Measurements from ENCODE around the gene MRPL41.

The MRPL41 gene

DNA sequence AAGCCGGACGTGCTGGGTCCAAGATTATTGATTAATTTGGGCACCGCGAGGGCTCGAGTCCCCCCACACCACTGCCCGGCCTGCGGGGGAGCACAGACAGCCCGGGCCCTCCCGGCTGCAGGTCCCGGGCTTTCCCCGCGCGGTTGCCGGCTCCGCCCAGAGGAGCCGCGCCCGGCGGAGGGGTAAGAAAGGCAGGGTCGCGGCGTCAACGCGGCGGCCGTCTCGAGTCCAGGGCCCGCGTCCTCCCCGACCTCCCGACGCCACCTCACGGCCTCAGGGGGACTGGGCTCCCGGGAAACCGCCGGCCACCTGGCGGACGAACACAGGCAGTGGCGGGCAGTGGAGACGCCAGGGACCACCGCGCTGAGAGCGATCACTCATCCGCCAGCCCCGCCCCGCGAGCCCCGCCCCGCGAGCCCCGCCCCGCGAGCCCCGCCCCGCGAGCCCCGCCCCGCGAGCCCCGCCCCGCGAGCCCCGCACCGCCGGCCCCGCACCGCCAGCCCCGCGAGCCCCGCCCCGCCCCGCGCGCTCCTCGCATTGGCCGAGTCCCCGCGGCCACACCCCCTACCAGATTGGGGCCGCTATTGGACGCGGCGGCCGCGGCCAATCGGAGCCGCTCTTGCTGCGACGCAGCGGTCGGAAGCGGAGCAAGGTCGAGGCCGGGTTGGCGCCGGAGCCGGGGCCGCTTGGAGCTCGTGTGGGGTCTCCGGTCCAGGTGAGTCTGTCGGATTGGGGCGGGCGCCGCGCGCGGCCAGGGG, at the start of gene MRPL41:
Gene MRPL41 (plus strand): TSS at position 616 of the 758 bp plus-strand sequence. CDS start 203 bp downstream, outside the sequence.
- TF ChIP-seq, protein P1, sequence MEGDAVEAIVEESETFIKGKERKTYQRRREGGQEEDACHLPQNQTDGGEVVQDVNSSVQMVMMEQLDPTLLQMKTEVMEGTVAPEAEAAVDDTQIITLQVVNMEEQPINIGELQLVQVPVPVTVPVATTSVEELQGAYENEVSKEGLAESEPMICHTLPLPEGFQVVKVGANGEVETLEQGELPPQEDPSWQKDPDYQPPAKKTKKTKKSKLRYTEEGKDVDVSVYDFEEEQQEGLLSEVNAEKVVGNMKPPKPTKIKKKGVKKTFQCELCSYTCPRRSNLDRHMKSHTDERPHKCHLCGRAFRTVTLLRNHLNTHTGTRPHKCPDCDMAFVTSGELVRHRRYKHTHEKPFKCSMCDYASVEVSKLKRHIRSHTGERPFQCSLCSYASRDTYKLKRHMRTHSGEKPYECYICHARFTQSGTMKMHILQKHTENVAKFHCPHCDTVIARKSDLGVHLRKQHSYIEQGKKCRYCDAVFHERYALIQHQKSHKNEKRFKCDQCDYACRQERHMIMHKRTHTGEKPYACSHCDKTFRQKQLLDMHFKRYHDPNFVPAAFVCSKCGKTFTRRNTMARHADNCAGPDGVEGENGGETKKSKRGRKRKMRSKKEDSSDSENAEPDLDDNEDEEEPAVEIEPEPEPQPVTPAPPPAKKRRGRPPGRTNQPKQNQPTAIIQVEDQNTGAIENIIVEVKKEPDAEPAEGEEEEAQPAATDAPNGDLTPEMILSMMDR (IDR thresholded peaks at IDR 0.05; ENCODE audit: low read depth, low read length, missing control alignments), result peak; percentile 46
- peak within 1 kb of the TSS; percentile 79 for H3K4me3 ChIP-seq (ENCODE audit: low read depth, low read length)
- in situ Hi-C loops (cut with HindIII; ENCODE audit: low sequenced_read_pairs), result no loop called here
- peak; percentile 53 for DNase-seq (ENCODE audit: low read depth)

DNA sequence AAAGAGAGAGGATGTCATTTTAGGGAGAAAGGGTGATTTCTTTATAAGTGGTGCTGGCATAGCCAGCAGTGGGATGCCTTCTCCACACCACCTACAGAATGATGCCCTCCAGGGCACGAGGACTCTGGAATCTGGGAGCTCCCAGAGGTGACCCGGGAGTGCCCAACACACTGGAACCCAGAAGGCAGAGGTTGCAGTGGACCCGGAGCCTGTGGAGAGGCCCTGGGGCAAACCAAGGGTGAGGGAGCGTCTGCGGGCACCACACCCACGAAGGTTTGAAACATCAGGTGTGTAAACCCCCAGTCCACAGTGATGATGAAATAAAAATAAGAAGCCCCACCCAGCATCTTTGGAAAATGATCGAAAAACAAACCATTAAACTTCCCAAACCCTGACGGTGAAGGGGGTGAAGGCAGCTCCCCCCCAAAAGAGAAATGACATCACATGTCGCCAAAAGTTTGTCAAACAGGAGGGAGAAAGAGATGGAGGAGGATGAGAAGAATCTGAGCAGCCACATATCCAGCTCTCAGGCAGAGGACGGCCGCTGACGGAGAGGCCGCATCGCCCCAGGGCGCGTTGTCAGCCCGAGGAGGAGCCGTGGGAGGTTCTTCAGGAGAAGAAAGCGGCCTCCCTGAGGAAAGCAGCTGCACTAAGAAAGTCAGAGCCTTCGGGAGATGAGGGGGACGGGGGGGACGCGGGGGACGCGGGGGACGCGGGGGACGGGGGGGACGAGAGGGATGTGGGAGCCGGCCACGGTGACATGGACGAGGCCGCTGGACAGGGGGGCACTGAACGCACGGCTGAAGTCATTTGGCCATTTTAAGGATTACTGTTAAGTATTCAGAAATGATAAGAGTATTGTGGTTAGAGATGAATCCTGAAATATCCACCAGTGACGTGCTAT, 49.4 kb upstream of the MRPL41 start:
- H3K4me3 ChIP-seq (ENCODE audit: low read depth, low read length), result no peak overlapping the region
- TF ChIP-seq, protein P1 (IDR thresholded peaks at IDR 0.05; ENCODE audit: low read depth, low read length, missing control alignments), result no peak
- in situ Hi-C loops (cut with HindIII; ENCODE audit: low sequenced_read_pairs), result no loop called here
- DNase-seq (ENCODE audit: low read depth), result no peak

DNA sequence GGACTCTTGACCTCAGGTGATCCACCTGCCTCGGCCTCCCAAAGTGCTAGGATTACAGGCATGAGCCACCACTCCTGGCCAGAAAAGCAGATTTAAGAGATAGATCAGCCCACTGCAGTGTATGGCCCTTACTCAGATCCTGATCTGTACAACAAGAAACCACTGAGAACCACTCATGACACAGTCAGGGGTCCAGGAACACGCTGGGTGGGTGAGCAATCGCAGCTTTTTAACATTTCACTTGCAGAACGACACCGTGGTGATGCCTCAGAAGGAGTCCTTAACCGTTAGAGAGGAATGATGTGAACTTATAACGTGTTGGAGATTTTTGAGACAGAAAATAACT, 47.3 kb upstream of the MRPL41 start:
- in situ Hi-C loops (cut with HindIII; ENCODE audit: low sequenced_read_pairs), result no loop called here
- TF ChIP-seq, protein P1 (IDR thresholded peaks at IDR 0.05; ENCODE audit: low read depth, low read length, missing control alignments), result no peak
- H3K4me3 ChIP-seq (ENCODE audit: low read depth, low read length), result no peak overlapping the region
- DNase-seq (ENCODE audit: low read depth), result no peak

DNA sequence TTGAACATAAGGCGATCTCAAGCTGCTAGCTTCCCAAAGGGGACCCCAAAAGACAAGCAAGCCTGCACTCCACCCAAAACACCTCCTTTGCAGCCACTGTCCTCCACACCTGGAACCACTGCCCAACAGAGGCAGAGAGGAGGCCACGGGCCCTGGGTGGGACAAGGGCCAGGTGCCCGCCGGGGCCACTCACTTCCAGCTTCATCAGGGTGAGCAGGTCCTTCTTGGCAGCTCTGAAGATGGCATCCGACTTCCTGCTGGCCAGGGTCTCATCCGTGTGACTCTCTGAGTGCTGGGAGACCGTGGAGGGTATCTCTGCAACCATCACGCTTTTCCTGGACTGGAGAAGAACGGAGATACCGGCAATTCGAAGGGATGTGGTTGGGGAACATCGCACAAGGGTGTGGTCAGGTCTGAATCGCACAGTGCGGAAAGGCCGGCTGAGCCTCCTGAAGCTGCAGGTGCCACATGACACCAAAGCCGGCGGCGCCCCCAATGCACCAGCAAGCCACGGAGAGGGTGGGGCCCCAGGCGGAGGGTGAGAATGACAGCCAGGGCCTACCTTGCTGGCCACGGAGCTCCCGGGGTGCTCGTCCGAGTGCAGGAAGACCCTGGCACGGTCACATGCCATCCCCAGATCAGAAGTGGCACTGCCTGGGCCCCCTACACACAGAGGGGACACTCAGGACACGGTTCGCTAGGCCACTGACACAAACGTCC, 46.1 kb upstream of the MRPL41 start:
- H3K4me3 ChIP-seq (ENCODE audit: low read depth, low read length), result no peak overlapping the region
- TF ChIP-seq, protein P1 (IDR thresholded peaks at IDR 0.05; ENCODE audit: low read depth, low read length, missing control alignments), result no peak
- in situ Hi-C loops (cut with HindIII; ENCODE audit: low sequenced_read_pairs), result no loop called here
- DNase-seq (ENCODE audit: low read depth), result no peak

DNA sequence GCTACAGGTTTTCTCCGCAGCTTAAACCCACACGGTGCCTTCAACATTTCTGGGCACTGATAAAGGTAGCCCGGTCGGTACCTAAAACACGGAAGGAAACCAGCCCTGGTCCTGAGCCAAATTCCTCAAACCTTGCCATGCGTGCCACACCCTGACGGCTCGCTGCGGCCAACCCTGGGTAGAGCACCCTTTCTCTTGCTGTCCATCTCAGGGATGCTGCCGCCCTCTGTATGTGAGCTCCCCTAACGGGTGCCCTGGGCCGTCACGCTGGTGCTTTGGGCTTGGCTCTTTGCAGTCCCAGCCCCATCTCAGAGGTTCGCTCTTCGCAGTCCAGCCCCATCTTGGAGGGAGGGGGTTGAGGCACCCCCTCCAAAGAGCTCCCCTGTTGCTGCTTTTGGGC, 45.4 kb upstream of the MRPL41 start:
- TF ChIP-seq, protein P1 (IDR thresholded peaks at IDR 0.05; ENCODE audit: low read depth, low read length, missing control alignments), result no peak
- in situ Hi-C loops (cut with HindIII; ENCODE audit: low sequenced_read_pairs), result no loop called here
- DNase-seq (ENCODE audit: low read depth), result no peak
- H3K4me3 ChIP-seq (ENCODE audit: low read depth, low read length), result no peak overlapping the region

DNA sequence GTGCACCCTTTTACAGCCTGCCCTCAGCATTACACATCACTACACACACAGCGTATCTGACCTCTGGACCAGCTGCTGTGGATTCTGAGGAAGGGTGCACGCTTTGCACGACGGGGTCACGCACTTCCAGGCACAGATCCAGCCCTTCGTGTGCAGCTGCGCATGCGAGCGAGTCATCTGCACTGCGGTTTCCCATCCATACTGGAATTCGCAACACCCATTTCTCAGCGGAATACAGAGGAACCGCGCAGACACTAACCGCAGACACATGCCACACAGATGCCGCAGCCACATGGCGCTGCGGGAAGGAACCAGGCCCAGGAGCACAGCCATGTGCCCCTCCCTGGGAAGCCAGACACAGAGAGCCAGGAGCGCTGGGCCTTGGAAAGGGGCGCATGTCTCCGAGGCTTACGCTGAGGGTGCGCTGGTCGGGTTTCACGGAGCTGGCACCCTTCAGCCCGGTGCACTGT, 44.9 kb upstream of the MRPL41 start:
- no peak for DNase-seq (ENCODE audit: low read depth)
- H3K4me3 ChIP-seq (ENCODE audit: low read depth, low read length), result no peak overlapping the region
- in situ Hi-C loops (cut with HindIII; ENCODE audit: low sequenced_read_pairs), result no loop called here
- TF ChIP-seq, protein P1 (IDR thresholded peaks at IDR 0.05; ENCODE audit: low read depth, low read length, missing control alignments), result no peak
